HepG2 (cell line): Measurements from ENCODE around the gene PPAN. TPM values are rescaled to one million over a fixed set of nuclear protein-coding genes. Genes with fewer than 3 reads are reported as not detected.
A peak's percentile ranks its signal among the peaks of the same experiment; 100 is the strongest.

Source experiments
- ATAC-seq: fragments of 200-7000 bp; cut with Tn5 transposase; 3 replicates; pipeline ENCODE4 v1.9.1; 2020; ENCODE audit warnings: mild to moderate bottlenecking, moderate library complexity
- BruUV-seq: library from RNA; stranded (reverse); fragments of 400-500 nt; replicated peaks from 2 replicates; lab custom pipeline; 2021; lab: Mats Ljungman, UMichigan
- CTCF ChIA-PET: fragments of 300-600 bp; formaldehyde crosslinking; extraction: SDS; loops from one replicate; lab custom pipeline; 2021; ENCODE audit warnings: low total read pairs, inconsistent platforms, low intra/inter-chr PET ratio; lab: Yijun Ruan, JAX
- POLR2A ChIA-PET: fragments of 350-600 bp; sonication (Branson Sonifier 250); formaldehyde crosslinking; loops from one replicate; lab custom pipeline; 2020; ENCODE audit warnings: antibody characterized with exemption, inconsistent platforms; lab: Yijun Ruan, JAX
- DNase-seq: peaks from one replicate; pipeline ENCODE4 v3.0.0-alpha.2; 2015; ENCODE audit warnings: low spot score
- FAIRE-seq: peaks from 3 replicates; lab custom pipeline; 2011; peaks lifted over from hg19 to GRCh38; lab: Jason Lieb, UNC
- H2AFZ ChIP-seq: one replicate; pipeline ENCODE4 v1.6.1; 2011; ENCODE audit warnings: low read length, inconsistent platforms
- H3K27ac ChIP-seq: fragments of 300-600 bp; 3 replicates; pipeline ENCODE4 v1.8.0; 2011; ENCODE audit warnings: mixed run types, mild to moderate bottlenecking, mixed read lengths, low read length, inconsistent platforms; ENCODE audit not compliant: insufficient read depth; ENCODE audit errors: extremely low read length
- H3K27me3 ChIP-seq, 2 experiments: fragments of 200-600 bp in 1 of 2; 2 replicates in 1 of 2; 3 replicates in 1 of 2; pipeline versions ENCODE4 v1.6.0 to v1.8.0; 2011; ENCODE audit warnings: low read length in 2 of 2, mild to moderate bottlenecking in 2 of 2, moderate library complexity in 2 of 2, inconsistent platforms in 1 of 2; ENCODE audit not compliant: insufficient read depth in 2 of 2, control insufficient read depth in 1 of 2
- H3K36me3 ChIP-seq, 2 experiments: fragments of 200-600 bp in 1 of 2; replicated peaks in 1 of 2; 2 replicates in 1 of 2; 3 replicates in 1 of 2; pipeline versions ENCODE4 v1.5.1 to v1.8.0; 2011; ENCODE audit warnings: low read length in 2 of 2, inconsistent platforms in 1 of 2; ENCODE audit not compliant: insufficient read depth in 2 of 2, control insufficient read depth in 1 of 2
- H3K4me1 ChIP-seq: 2 replicates; pipeline ENCODE4 v1.5.1; 2012; ENCODE audit warnings: low read length, inconsistent platforms; ENCODE audit not compliant: insufficient read depth
- H3K4me2 ChIP-seq: 2 replicates; pipeline ENCODE4 v1.6.0; 2011; ENCODE audit warnings: low read depth, low read length, inconsistent platforms
- H3K4me3 ChIP-seq, 3 experiments: fragments of 200-600 bp in 1 of 3; sonication (generic), shearing (Covaris generic) in 1 of 3; replicated peaks in 1 of 3; 2 replicates each; pipeline ENCODE4 v1.5.1; 2011 to 2016; ENCODE audit warnings: low read length in 3 of 3, inconsistent platforms in 2 of 3, low read depth in 2 of 3, mild to moderate bottlenecking in 2 of 3, control low read depth in 1 of 3, mixed read lengths in 1 of 3; ENCODE audit not compliant: insufficient read depth in 1 of 3
- H3K79me2 ChIP-seq: one replicate; pipeline ENCODE4 v1.6.1; 2011; ENCODE audit warnings: low read length, inconsistent platforms; ENCODE audit not compliant: insufficient read depth
- H3K9ac ChIP-seq: 2 replicates; pipeline ENCODE4 v1.6.0; 2011; ENCODE audit warnings: mild to moderate bottlenecking, low read depth, low read length, inconsistent platforms; ENCODE audit not compliant: insufficient read depth
- H3K9me3 ChIP-seq: 2 replicates; pipeline ENCODE4 v1.5.1; 2012; ENCODE audit warnings: mild to moderate bottlenecking, low read length
- H4K20me1 ChIP-seq: 2 replicates; pipeline ENCODE4 v1.6.0; 2011; ENCODE audit warnings: inconsistent platforms, mild to moderate bottlenecking, low read length, moderate library complexity; ENCODE audit not compliant: insufficient read depth
- CHD4 ChIP-seq: fragments of 200-600 bp; sonication (generic); IDR thresholded peaks from 2 replicates; pipeline ENCODE4 v1.7.0; 2017; ENCODE audit warnings: mild to moderate bottlenecking, low read length, borderline replicate concordance
- ETV6 ChIP-seq: sonication (generic); formaldehyde crosslinking; conservative IDR thresholded peaks from 2 replicates; pipeline ENCODE4 v1.4.0; 2020; ENCODE audit warnings: missing genetic modification reagents
- MIER2 ChIP-seq: IDR thresholded peaks from 2 replicates; pipeline ENCODE4 v1.6.1; 2016; ENCODE audit warnings: missing biosample characterization, missing genetic modification reagents
- ZFYVE20 ChIP-seq: sonication (generic); formaldehyde crosslinking; IDR thresholded peaks from 2 replicates; pipeline ENCODE4 v1.8.0; 2023; ENCODE audit warnings: low read depth, mild to moderate bottlenecking, moderate library complexity, missing genetic modification reagents, borderline replicate concordance
- ZNF121 ChIP-seq: sonication (generic); formaldehyde crosslinking; IDR thresholded peaks from 2 replicates; pipeline ENCODE4 v1.5.0; 2020; ENCODE audit warnings: mild to moderate bottlenecking, missing genetic modification reagents
- ZNF557 ChIP-seq: sonication (generic); formaldehyde crosslinking; IDR thresholded peaks from 2 replicates; pipeline ENCODE4 v1.4.0; 2020; ENCODE audit warnings: missing genetic modification reagents
- ZSCAN9 ChIP-seq: IDR thresholded peaks from 2 replicates; pipeline ENCODE4 v1.6.1; 2016; ENCODE audit warnings: borderline replicate concordance
- WGBS: methylation state at CpG from one replicate; pipeline ENCODE4 v1.1.6; 2017; ENCODE audit warnings: low lambda C conversion rate; 5-methylcytosine and 5-hydroxymethylcytosine counted together
- in situ Hi-C: cut with HindIII; loops from 2 replicates; pipeline ENCODE4 v1.10.0; 2017; ENCODE audit warnings: low pct_unique_long_range_greater_than_20kb; ENCODE audit not compliant: extremely low pct_ligation_motif_present
- intact Hi-C: fragments of 100-400 bp; cut with micrococcal nuclease; formaldehyde crosslinking; loops from one replicate; pipeline ENCODE4 v1.10.0; 2022; ENCODE audit not compliant: unreplicated experiment
- polyA plus RNA-seq, 8 experiments: library from polyadenylated mRNA; depleted of rRNA in 3 of 8; stranded (reverse) in 7 of 8; unstranded in 1 of 8; fragments of >200 nt; fragmentation: Illumina TruSeq in 4 of 8; extraction: Trizol in 4 of 8; gene quantifications; 2 replicates each; pipeline versions ENCODE4 v1.2.1 to v1.2.3, GENCODE V29; 2011 to 2016; ENCODE audit warnings: low read depth in 4 of 8, missing spikeins in 1 of 8, mixed read lengths in 1 of 8; ENCODE audit not compliant: insufficient read depth in 1 of 8
- total RNA-seq, 5 experiments: library from RNA; depleted of rRNA; stranded (reverse); fragments of >200 nt; fragmentation: Illumina TruSeq; extraction: Trizol; gene quantifications; 2 replicates each; pipeline ENCODE4 v1.2.3, GENCODE V29; 2016; ENCODE audit warnings: low read depth in 1 of 5

Gene PPAN
- total and polyA plus RNA-seq, 2 of the 13 experiments (the other 11 are each of a cell fraction or from before 2014, with no cell fraction given), result 36.2 to 41.9 TPM

DNA sequence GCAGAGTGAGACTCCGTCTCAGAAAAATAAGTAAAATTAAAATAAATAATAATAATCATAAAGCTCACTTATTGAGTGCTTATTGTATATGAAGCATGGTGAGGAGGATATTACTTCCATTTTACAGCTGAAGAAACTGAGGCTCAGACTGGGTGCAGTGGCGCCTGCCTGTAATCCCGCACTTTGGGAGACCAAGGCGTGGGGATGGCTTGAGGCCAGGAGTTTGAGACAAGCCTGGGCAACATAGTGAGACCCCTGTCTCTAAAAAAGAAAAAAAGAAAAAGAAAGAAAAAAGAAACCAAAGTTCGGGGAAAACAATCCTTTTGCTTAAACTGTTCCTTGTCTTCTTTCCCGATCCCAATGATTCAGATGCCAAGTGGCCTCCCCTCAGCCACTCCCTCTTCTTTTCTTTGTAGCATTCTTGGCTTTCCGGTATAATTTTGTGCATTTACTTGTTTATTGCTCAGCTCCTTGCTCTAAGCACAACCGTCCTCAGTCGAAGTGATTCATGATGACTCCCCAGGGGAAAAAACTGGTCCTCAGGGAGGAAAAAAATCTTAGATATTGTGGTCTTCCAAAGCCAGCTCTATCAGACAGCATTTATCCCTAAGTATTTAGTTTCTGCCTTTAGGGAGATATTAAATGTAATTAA is 14.5 kb downstream of the PPAN start:
- 88% methylated on average over 9 of the region's 9 CpGs for WGBS
- no peak overlapping the region for H3K4me3 ChIP-seq
- H3K9me3 ChIP-seq, result no peaks in the 10 kb centered on the region
- BruUV-seq, result no TSS peak
- H2AFZ ChIP-seq, result peak overlapping the region; percentile 27
- TF ChIP-seq ETV6 (CRISPR knock-in tag) (no peak), ZNF121 (CRISPR knock-in tag) (peak; percentile 54; the same call in 1 of the 2 replicates), ZNF557 (no peak)
- H3K27ac ChIP-seq, result no peak overlapping the region
- H3K79me2 ChIP-seq, result peaks cover 14% of the 10 kb centered on the region
- no peak for FAIRE-seq
- intact Hi-C loops (no loop called here), in situ Hi-C loops (no loop called here)
- peaks cover 16 to 21% of the 10 kb centered on the region in 2 experiments for H3K36me3 ChIP-seq
- CTCF ChIA-PET, result no interaction called here
- POLR2A ChIA-PET, result interaction anchor here (1.5 to 1.7 kb wide), 2 partner anchors 9 to 15 kb away, joined by 3 to 4 read pairs; partner anchors contain the start of genes P2RY11 and PPAN
- H3K4me1 ChIP-seq, result peaks cover 8% of the 10 kb centered on the region; the same call in 1 of the 2 replicates
- no peak overlapping the region for H3K9ac ChIP-seq
- no peaks in the 10 kb centered on the region for H4K20me1 ChIP-seq
- no peak overlapping the region for H3K4me2 ChIP-seq
- no peak for ATAC-seq
- no peaks in the 10 kb centered on the region; a peak in 1 of 5 replicates for H3K27me3 ChIP-seq
- no peak for DNase-seq

DNA sequence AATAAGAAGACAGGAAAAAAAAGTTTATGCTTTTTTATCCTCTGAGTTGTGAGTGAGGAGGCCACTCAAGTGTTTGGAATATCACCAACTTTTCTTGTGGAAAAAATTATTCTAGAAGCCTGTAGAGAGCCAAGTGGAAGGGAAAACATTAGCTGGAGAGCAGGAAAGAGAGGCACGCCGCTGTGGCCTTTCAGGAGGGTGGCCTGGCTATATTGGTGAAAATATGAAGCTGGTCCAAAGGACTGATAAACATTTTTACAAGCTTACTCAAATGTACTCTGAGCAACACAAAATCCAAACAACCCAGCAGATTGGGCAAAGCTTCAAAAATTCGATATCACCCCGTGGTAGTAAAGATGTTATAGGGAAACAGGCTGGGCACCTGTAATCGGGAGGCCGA is 15.9 kb downstream of the PPAN start:
- no peak for DNase-seq
- Histone ChIP-seq H3K9ac (no peak overlapping the region), H3K9me3 (no peaks in the 10 kb centered on the region)
- CTCF ChIA-PET, result no interaction called here
- TF ChIP-seq ZSCAN9 (no peak), ZFYVE20 (CRISPR knock-in tag) (no peak), MIER2 (CRISPR knock-in tag) (no peak), CHD4 (no peak)
- TF ChIP-seq, all 625 proteins: peak for 0
- Histone ChIP-seq H4K20me1 (no peaks in the 10 kb centered on the region), H3K4me2 (no peak overlapping the region), H3K27me3 (no peaks in the 10 kb centered on the region; a peak in 1 of 5 replicates), H3K27ac (no peak overlapping the region), H3K79me2 (peaks cover 14% of the 10 kb centered on the region), H3K4me1 (peaks cover 8% of the 10 kb centered on the region; the same call in 1 of the 2 replicates), H2AFZ (no peak overlapping the region), H3K4me3 (no peak overlapping the region), H3K36me3 (peaks cover 6 to 8% of the 10 kb centered on the region in 2 experiments; a peak in 4 of 5 replicates)
- BruUV-seq, result no TSS peak
- POLR2A ChIA-PET, result interaction anchor here (1.7 kb wide), 1 partner anchor 10 kb away, joined by 4 read pairs; the partner anchor contains the start of gene P2RY11
- intact Hi-C loops (no loop called here), in situ Hi-C loops (no loop called here)
- ATAC-seq, result no peak
- no peak for FAIRE-seq
- WGBS, result 44% methylated on average over 6 of the region's 6 CpGs
